AG04449 (cell line): ENCODE data around the gene HS6ST3.
"Not testable (repeated sequence)": the region's sequence is repeated elsewhere in the genome, so short reads cannot be mapped to it uniquely, and the experiment has no call there.

ENCODE experiments used
- CTCF ChIA-PET: fragments of 350-600 bp; formaldehyde crosslinking; extraction: SDS; loops from one replicate; lab custom pipeline; 2021; ENCODE audit warnings: antibody characterized with exemption; lab: Yijun Ruan, JAX
- POLR2A ChIA-PET: fragments of 400-600, 350-600 bp; formaldehyde crosslinking; extraction: SDS; loops from one replicate; lab custom pipeline; 2020; ENCODE audit warnings: antibody characterized with exemption, inconsistent platforms; lab: Yijun Ruan, JAX
- DNase-seq: peaks from one replicate; pipeline ENCODE4 v3.0.0-alpha.2; 2010; ENCODE audit warnings: low read depth, low spot score
- H3K4me3 ChIP-seq: 2 replicates; pipeline ENCODE4 v1.5.1; 2011; ENCODE audit warnings: low read depth, mild to moderate bottlenecking, control low read depth, low read length
- CTCF ChIP-seq: IDR thresholded peaks from one replicate; pipeline ENCODE4 v1.5.1; 2011; ENCODE audit warnings: mild to moderate bottlenecking, moderate library complexity, low read length, control low read depth, inconsistent platforms; ENCODE audit not compliant: insufficient read depth; ENCODE audit errors: missing control alignments

The HS6ST3 gene

GRCh38 chr13:96089749-96090239 lies at the start of gene HS6ST3:
Gene HS6ST3, plus strand, starts transcription at chr13:96090107.
- TF ChIP-seq CTCF: no peak
- POLR2A ChIA-PET: no interaction called here
- CTCF ChIA-PET: no interaction called here
- DNase-seq: no peak
- peak within 1 kb of the TSS; percentile 52 for H3K4me3 ChIP-seq

GRCh38 chr13:96041326-96042110 lies 48.4 kb upstream of the HS6ST3 start:
- ChIA-PET CTCF (no interaction called here), POLR2A (no interaction called here)
- H3K4me3 ChIP-seq: no peak overlapping the region

GRCh38 chr13:96044238-96044637 lies 45.7 kb upstream of the HS6ST3 start:
- CTCF ChIA-PET: interaction anchor here (1.4 kb wide), 1 partner anchor 24 kb away, joined by 3 read pairs; no protein-coding TSS in a partner anchor
- DNase-seq: no peak
- no peak for TF ChIP-seq CTCF
- POLR2A ChIA-PET: no interaction called here
- no peak overlapping the region for H3K4me3 ChIP-seq

More at GRCh38 chr13:96041326-96042110, 48.4 kb upstream of the HS6ST3 start:
- no peak for DNase-seq
- TF ChIP-seq CTCF: no peak

- DNase-seq, CTCF ChIA-PET, POLR2A ChIA-PET, H3K4me3 ChIP-seq: not testable (repeated sequence)
Observed at GRCh38 chr13:96046449-96047126, 43.3 kb upstream of the HS6ST3 start.

GRCh38 chr13:96050955-96051354 lies 39.0 kb upstream of the HS6ST3 start:
- H3K4me3 ChIP-seq, DNase-seq, POLR2A ChIA-PET, CTCF ChIA-PET: not testable (repeated sequence)

GRCh38 chr13:96051491-96051890 lies 38.4 kb upstream of the HS6ST3 start:
- H3K4me3 ChIP-seq, DNase-seq, CTCF ChIA-PET, POLR2A ChIA-PET: not testable (repeated sequence)

GRCh38 chr13:96051946-96052345 lies 38.0 kb upstream of the HS6ST3 start:
- POLR2A ChIA-PET, DNase-seq: not testable (repeated sequence)
- CTCF ChIA-PET: interaction anchor here (1.6 to 1.7 kb wide), 2 partner anchors 33 to 766 kb away, joined by 3 to 9 read pairs; no protein-coding TSS in a partner anchor
- peak overlapping the region; percentile 99; the same call in 1 of the 2 replicates for H3K4me3 ChIP-seq

GRCh38 chr13:96052656-96053002 lies 37.3 kb upstream of the HS6ST3 start:
- CTCF ChIA-PET: interaction anchor here (1.3 to 1.7 kb wide), 3 partner anchors 25 to 765 kb away, joined by 3 to 9 read pairs (median 4); no protein-coding TSS in a partner anchor
- DNase-seq: peak; percentile 9
- H3K4me3 ChIP-seq: peak overlapping the region; percentile 99

More at GRCh38 chr13:96052656-96053002, 37.3 kb upstream of the HS6ST3 start:
- TF ChIP-seq CTCF: no peak
- POLR2A ChIA-PET: interaction anchor here (1.0 to 1.4 kb wide), 2 partner anchors 19 to 25 kb away, joined by 3 to 5 read pairs; no protein-coding TSS in a partner anchor
